ENCODE results near the gene IL1RAP.

The IL1RAP gene

GRCh38 chr3:190597291-190597690 lies 83.4 kb downstream of the IL1RAP start:
- DNase-seq (ENCODE audit: low spot score), result no peak
- no peak for TF ChIP-seq CTCF (IDR thresholded peaks at IDR 0.05; ENCODE audit: extremely low read depth, missing control alignments)

DNA sequence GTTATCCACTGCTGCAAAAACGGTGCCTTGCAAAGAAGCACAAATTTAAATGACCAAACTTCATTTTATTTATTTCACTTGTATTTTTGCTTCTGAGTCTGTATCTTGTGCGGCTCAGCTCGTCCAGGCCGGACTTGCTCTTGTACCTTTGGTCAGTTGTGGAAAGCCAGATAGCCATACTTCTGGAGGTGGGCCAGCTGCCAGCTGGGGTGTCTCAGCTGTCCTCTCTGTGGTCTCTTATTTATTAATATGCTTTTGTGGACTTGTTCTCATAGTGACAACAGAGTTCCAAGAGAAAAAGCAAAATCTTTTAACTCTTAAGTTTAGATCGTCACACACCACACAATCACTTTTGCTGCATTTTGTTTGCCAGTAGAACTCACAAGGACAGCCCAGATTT lies 87.7 kb downstream of the IL1RAP start:
- no peak for DNase-seq (ENCODE audit: low spot score)
- no peak for TF ChIP-seq CTCF (IDR thresholded peaks at IDR 0.05; ENCODE audit: extremely low read depth, missing control alignments)

- no peak for TF ChIP-seq CTCF (IDR thresholded peaks at IDR 0.05; ENCODE audit: extremely low read depth, missing control alignments)
- no peak for DNase-seq (ENCODE audit: low spot score)
These were observed 91.5 kb downstream of the IL1RAP start for GRCh38 chr3:190605385-190605784.

- TF ChIP-seq CTCF (IDR thresholded peaks at IDR 0.05; ENCODE audit: extremely low read depth, missing control alignments), result no peak
- no peak for DNase-seq (ENCODE audit: low spot score)
These were observed 92.7 kb downstream of the IL1RAP start for GRCh38 chr3:190606596-190606995.

DNA sequence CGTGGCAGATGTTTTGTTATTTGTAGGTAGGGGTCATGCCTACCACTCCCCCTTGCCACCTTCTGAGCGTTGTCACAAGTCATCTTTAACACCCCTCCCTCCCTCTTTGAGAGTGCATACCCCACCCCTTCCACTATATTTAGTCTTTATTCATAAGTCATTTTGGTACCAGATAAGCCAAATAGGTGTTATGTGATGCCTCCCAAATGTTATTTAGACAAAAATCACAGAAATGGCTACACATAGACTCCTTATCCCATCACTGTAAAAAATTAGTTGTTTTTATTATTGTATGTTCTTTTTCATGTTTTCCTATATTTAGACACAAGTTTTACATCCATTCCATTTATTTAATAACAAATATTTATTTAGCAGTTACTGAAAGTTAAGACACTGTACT lies 93.1 kb downstream of the IL1RAP start:
- no peak for TF ChIP-seq CTCF (IDR thresholded peaks at IDR 0.05; ENCODE audit: extremely low read depth, missing control alignments)
- DNase-seq (ENCODE audit: low spot score), result no peak

GRCh38 chr3:190608850-190609589 lies 95.1 kb downstream of the IL1RAP start:
- no peak for TF ChIP-seq CTCF (IDR thresholded peaks at IDR 0.05; ENCODE audit: extremely low read depth, missing control alignments)
- no peak for DNase-seq (ENCODE audit: low spot score)

- DNase-seq (ENCODE audit: low spot score), result no peak
- no peak for TF ChIP-seq CTCF (IDR thresholded peaks at IDR 0.05; ENCODE audit: extremely low read depth, missing control alignments)
These were observed 100.6 kb downstream of the IL1RAP start for GRCh38 chr3:190614226-190615059.

Data from GM20000 (cell line).